Measurements from ENCODE around the gene GFPT2.

The GFPT2 gene

DNA sequence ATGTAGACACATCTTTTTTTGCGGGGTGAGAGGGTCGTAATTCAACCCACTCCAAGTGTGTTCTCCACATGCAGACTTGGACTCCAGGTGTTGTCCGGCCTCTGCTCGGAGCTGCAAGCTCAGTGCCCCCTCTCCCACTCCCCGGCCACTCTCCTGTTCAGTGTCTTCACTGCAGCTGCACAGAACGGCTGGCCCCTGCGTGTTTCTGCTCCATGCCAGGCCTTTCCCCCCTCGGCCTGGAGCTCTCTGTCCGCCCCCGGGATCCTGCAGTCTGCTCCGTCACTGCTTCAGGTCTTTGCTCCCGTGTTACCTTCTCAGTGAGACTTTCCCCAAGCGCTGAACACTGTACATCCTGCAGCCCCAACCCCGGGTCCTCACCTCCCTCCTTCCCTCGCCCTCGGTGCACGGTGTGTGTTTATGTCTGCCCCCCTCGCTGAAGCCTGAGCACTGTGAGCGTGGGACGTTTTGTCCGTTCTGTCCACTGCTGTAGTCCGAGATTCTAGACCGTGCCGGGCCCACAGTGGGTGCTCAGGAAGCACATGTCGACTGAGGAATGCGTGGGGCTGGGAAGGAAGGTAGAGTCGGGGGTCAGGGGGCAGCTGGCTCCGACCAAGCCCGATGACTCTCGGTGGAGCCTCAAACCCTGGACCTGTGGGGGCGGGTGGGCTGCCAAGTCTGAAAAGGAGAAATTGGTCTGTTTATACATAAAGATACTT, 26.4 kb upstream of the GFPT2 start:
- POLR2A ChIA-PET, result no interaction called here
- no peak for TF ChIP-seq CTCF (IDR thresholded peaks at IDR 0.05; ENCODE audit: control extremely low read depth, extremely low read depth, low read depth, missing control alignments)
- CTCF ChIA-PET, result interaction anchor here (0.6 kb wide), 1 partner anchor 85 kb away, joined by 3 read pairs; no protein-coding TSS in a partner anchor
- no peak for DNase-seq (ENCODE audit: extremely low spot score)

DNA sequence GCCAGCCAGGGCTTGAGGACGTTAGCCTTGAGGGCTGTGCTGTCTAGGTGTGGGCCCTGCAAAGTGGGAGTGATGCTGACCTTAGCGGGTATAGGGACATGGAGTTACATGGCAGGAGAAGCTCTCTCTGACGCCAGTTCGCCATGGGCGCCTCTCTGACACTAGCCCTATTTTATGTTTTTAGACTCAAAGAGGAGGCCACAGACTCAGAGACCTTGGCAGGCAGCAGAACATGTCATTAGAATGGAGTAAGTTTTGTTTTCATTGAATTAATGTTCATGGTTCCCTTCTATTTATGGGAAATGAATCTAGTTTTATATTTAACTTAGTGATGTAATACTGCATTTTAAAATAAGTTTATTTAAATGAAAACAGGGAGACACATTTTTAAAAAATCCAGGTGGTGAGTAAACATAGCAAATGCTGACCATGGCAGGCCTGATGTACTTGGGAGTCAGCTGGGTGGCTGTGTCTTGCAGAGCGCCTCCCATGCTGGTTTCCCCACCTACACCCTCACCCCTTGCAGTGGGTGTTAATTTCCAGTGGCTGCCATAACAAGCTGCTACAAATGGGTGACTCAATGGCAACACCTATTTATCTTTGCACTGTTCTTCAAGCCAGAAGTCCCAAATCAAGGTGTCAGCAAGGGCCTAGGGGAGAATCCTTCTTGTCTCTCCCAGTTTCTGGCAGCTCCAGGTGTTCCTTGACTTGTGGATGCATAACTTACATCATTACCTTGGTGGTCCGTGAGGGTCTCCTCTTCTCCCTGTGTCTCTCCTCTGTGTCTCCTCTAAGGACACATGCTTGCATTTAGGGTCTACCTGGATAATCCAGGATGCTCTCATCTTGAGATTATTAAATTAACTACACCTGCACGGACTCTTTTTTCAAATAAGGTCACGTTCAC, 25.6 kb upstream of the GFPT2 start:
- no peak for DNase-seq (ENCODE audit: extremely low spot score)
- ChIA-PET CTCF (interaction anchor here (0.6 to 1.3 kb wide), 2 partner anchors 50 to 86 kb away, joined by 3 read pairs; no protein-coding TSS in a partner anchor), POLR2A (no interaction called here)
- TF ChIP-seq CTCF (IDR thresholded peaks at IDR 0.05; ENCODE audit: control extremely low read depth, extremely low read depth, low read depth, missing control alignments), result no peak

GRCh38 chr5:180377556-180378197, 24.5 kb upstream of the GFPT2 start:
- no peak for DNase-seq (ENCODE audit: extremely low spot score)
- TF ChIP-seq CTCF (IDR thresholded peaks at IDR 0.05; ENCODE audit: control extremely low read depth, extremely low read depth, low read depth, missing control alignments), result no peak
- ChIA-PET CTCF (interaction anchor here (1.3 kb wide), 1 partner anchor 49 kb away, joined by 3 read pairs; no protein-coding TSS in a partner anchor), POLR2A (no interaction called here)

DNA sequence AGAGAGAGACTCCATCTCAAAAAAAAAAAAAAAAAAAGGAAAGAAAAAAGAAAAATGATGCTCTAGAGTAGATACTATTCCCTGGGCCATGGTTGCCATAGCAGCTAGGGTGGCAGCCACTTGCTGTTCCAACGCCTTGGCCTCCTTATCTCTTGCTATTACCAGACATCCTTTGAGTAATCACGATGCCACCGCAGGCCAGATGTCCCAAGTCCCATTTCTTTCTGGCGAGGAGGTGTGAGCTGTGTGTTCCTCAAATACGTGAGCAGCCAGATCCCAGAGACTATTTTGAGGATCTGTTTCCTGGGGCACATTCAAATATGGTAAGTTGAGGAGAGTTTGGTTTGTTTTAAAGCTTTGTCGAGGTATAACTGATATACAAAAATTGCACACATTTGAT, 23.4 kb upstream of the GFPT2 start:
- ChIA-PET CTCF (no interaction called here), POLR2A (no interaction called here)
- no peak for DNase-seq (ENCODE audit: extremely low spot score)
- TF ChIP-seq CTCF (IDR thresholded peaks at IDR 0.05; ENCODE audit: control extremely low read depth, extremely low read depth, low read depth, missing control alignments), result no peak

- no peak for TF ChIP-seq CTCF (IDR thresholded peaks at IDR 0.05; ENCODE audit: control extremely low read depth, extremely low read depth, low read depth, missing control alignments)
- CTCF ChIA-PET, result no interaction called here
- no peak for DNase-seq (ENCODE audit: extremely low spot score)
- POLR2A ChIA-PET, result no interaction called here
These were observed 22.8 kb upstream of the GFPT2 start for GRCh38 chr5:180375955-180376354.

- ChIA-PET POLR2A (no interaction called here), CTCF (no interaction called here)
- TF ChIP-seq CTCF (IDR thresholded peaks at IDR 0.05; ENCODE audit: control extremely low read depth, extremely low read depth, low read depth, missing control alignments), result no peak
- DNase-seq (ENCODE audit: extremely low spot score), result no peak
These were observed 22.2 kb upstream of the GFPT2 start for GRCh38 chr5:180375291-180375690.

All from GM10248 (cell line).